Neural cell (in vitro differentiated cells): Measurements from ENCODE around the gene NFASC.

Source experiments
- CTCF ChIP-seq: fragments of 450-650 bp; IDR thresholded peaks from 2 replicates; pipeline ENCODE4 v1.5.1; 2014; ENCODE audit warnings: antibody characterized with exemption, mild to moderate bottlenecking, moderate library complexity; ENCODE audit not compliant: poor library complexity, severe bottlenecking
- TAF1 ChIP-seq: IDR thresholded peaks from 2 replicates; pipeline ENCODE4 v1.6.1; 2012; ENCODE audit warnings: low read depth

GRCh38 chr1:205069371-205070125 lies 198.9 kb downstream of the NFASC start:
- TF ChIP-seq TAF1: no peak
- TF ChIP-seq CTCF: no peak
